Measurements from ENCODE around the gene KCMF1. TPM values are rescaled to one million over a fixed set of nuclear protein-coding genes. Genes with fewer than 3 reads are reported as not detected.

The KCMF1 gene
- total and polyA plus RNA-seq, 9 of the 15 experiments (the other 6 are each of a cell fraction or from before 2014, with no cell fraction given) = 6.8 to 88.2 (median 46.5) TPM

- peaks cover 11% of the 10 kb centered on the region for H3K79me2 ChIP-seq (ENCODE audit: control insufficient read depth, insufficient read depth, low read length)
- BruUV-seq (replicated peaks) = no TSS peak
- CTCF ChIA-PET (ENCODE audit: low intra/inter-chr PET ratio) = no interaction called here
- H3K9ac ChIP-seq (ENCODE audit: insufficient read depth in 1 of 2, low read depth in 2 of 2, low read length in 2 of 2) = no peak overlapping the region
- WGBS (ENCODE audit: insufficient coverage, low coverage, missing lambda C conversion rate) = 70% methylated on average over 2 of the region's 2 CpGs
- no peaks in the 10 kb centered on the region for H4K20me1 ChIP-seq (replicated peaks; ENCODE audit: control insufficient read depth, insufficient read depth, low read length)
- H2AFZ ChIP-seq (ENCODE audit: low read depth, low read length) = no peak overlapping the region
- H3K27me3 ChIP-seq (ENCODE audit: control insufficient read depth in 2 of 2, insufficient read depth in 2 of 2, low read length in 2 of 2) = no peaks in the 10 kb centered on the region
- DNase-seq (ENCODE audit: extremely low read depth in 1 of 4, low spot score in 3 of 4) = no peak
- peaks cover under 1 to 7% of the 10 kb centered on the region in 2 experiments; a peak in 3 of 5 replicates for H3K4me1 ChIP-seq (replicated peaks in 1 of 2; ENCODE audit: control insufficient read depth in 2 of 2, insufficient read depth in 2 of 2, low read length in 2 of 2)
- TF ChIP-seq MECOM (CRISPR knock-in tag; IDR thresholded peaks at IDR 0.05) (no peak), ZFX (CRISPR knock-in tag; IDR thresholded peaks at IDR 0.05) (no peak), NR3C1 (CRISPR knock-in tag; IDR thresholded peaks at IDR 0.05) (no peak), KHSRP (IDR thresholded peaks at IDR 0.05) (no peak), MAFF (IDR thresholded peaks at IDR 0.05; ENCODE audit: low read length) (no peak), GTF3C2 (IDR thresholded peaks at IDR 0.05; ENCODE audit: borderline replicate concordance, extremely low read depth, insufficient read length) (no peak), FOXA3 (CRISPR knock-in tag; conservative IDR thresholded peaks at IDR 0.05 in 1 of 2, IDR thresholded peaks at IDR 0.05 in 1 of 2) (no peak), SRF (CRISPR knock-in tag; IDR thresholded peaks at IDR 0.05) (no peak), HCFC1 (IDR thresholded peaks at IDR 0.05; ENCODE audit: low read depth, low read length) (no peak), IFI16 (CRISPR knock-in tag; IDR thresholded peaks at IDR 0.05) (no peak), NFIC (IDR thresholded peaks at IDR 0.05) (no peak), JUN (IDR thresholded peaks at IDR 0.05; ENCODE audit: borderline replicate concordance, low read depth, low read length) (no peak), JUN (CRISPR knock-in tag; IDR thresholded peaks at IDR 0.05; ENCODE audit: borderline replicate concordance) (no peak), E2F3 (CRISPR knock-in tag; IDR thresholded peaks at IDR 0.05) (no peak), ZNF444 (CRISPR knock-in tag; IDR thresholded peaks at IDR 0.05) (no peak), ETV1 (tag; conservative IDR thresholded peaks at IDR 0.05; ENCODE audit: low read depth) (no peak), SLC30A9 (CRISPR knock-in tag; IDR thresholded peaks at IDR 0.05) (no peak)
- TF ChIP-seq, protein P1, sequence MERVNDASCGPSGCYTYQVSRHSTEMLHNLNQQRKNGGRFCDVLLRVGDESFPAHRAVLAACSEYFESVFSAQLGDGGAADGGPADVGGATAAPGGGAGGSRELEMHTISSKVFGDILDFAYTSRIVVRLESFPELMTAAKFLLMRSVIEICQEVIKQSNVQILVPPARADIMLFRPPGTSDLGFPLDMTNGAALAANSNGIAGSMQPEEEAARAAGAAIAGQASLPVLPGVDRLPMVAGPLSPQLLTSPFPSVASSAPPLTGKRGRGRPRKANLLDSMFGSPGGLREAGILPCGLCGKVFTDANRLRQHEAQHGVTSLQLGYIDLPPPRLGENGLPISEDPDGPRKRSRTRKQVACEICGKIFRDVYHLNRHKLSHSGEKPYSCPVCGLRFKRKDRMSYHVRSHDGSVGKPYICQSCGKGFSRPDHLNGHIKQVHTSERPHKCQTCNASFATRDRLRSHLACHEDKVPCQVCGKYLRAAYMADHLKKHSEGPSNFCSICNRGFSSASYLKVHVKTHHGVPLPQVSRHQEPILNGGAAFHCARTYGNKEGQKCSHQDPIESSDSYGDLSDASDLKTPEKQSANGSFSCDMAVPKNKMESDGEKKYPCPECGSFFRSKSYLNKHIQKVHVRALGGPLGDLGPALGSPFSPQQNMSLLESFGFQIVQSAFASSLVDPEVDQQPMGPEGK (CRISPR knock-in tag; IDR thresholded peaks at IDR 0.05; ENCODE audit: borderline replicate concordance) = no peak
- TF ChIP-seq, protein P2, sequence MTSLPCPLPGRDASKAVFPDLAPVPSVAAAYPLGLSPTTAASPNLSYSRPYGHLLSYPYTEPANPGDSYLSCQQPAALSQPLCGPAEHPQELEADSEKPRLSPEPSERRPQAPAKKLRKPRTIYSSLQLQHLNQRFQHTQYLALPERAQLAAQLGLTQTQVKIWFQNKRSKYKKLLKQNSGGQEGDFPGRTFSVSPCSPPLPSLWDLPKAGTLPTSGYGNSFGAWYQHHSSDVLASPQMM (CRISPR knock-in tag; IDR thresholded peaks at IDR 0.05) = no peak
- H3K36me3 ChIP-seq (ENCODE audit: control insufficient read depth, insufficient read depth, low read length) = peaks cover 30% of the 10 kb centered on the region
- H3K4me3 ChIP-seq = no peak overlapping the region
- no peak for ATAC-seq
- POLR2A ChIA-PET = interaction anchor here (0.6 kb wide), 2 partner anchors 20 to 23 kb away, joined by 3 read pairs; no protein-coding TSS in a partner anchor
- H3K9me3 ChIP-seq (replicated peaks; ENCODE audit: control insufficient read depth, insufficient read depth, low read depth, low read length) = no peaks in the 10 kb centered on the region
- no peak overlapping the region for H3K27ac ChIP-seq (ENCODE audit: extremely low read depth, low read depth, low read length)
- no peak overlapping the region for H3K4me2 ChIP-seq (ENCODE audit: insufficient read depth, low read length)
- H3K9me1 ChIP-seq (ENCODE audit: control insufficient read depth, insufficient read depth, low read length) = no peaks in the 10 kb centered on the region
- in situ Hi-C loops (cut with MboI) (no loop called here), intact Hi-C loops (cut with micrococcal nuclease) (no loop called here)
- FAIRE-seq = no peak
These were observed 7.7 kb upstream of the KCMF1 start for GRCh38 chr2:84963323-84963691.

Measured in K562 (cell line).